ENCODE data around the gene PRKRA.

DNA sequence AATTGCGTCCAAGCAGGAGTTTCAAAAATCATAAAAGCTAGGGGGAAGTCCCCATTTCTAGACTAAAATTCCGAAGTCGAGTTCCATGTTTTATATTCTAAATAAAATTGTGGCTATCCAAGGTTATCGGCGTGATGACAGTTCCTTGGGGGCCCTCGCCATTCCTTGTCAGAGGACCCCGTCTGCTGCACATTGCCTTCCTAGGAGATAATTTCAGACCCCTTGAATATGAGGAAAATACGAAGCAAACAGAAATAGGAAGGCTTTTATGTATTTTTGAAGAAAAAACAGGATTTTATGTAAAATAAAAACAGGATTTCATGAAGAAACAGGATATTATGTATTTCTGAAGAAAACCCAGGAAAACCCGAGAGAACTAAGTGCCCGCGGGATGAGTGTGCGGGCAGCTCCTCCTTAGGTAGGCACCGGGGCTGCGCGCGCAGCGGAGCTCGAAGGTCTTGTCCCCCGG lies 28.8 kb upstream of the PRKRA start:
- TF ChIP-seq, protein P1, sequence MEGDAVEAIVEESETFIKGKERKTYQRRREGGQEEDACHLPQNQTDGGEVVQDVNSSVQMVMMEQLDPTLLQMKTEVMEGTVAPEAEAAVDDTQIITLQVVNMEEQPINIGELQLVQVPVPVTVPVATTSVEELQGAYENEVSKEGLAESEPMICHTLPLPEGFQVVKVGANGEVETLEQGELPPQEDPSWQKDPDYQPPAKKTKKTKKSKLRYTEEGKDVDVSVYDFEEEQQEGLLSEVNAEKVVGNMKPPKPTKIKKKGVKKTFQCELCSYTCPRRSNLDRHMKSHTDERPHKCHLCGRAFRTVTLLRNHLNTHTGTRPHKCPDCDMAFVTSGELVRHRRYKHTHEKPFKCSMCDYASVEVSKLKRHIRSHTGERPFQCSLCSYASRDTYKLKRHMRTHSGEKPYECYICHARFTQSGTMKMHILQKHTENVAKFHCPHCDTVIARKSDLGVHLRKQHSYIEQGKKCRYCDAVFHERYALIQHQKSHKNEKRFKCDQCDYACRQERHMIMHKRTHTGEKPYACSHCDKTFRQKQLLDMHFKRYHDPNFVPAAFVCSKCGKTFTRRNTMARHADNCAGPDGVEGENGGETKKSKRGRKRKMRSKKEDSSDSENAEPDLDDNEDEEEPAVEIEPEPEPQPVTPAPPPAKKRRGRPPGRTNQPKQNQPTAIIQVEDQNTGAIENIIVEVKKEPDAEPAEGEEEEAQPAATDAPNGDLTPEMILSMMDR (IDR thresholded peaks at IDR 0.05) = no peak
- no peak for TF ChIP-seq POLR2A (IDR thresholded peaks at IDR 0.05)

Measured in body of pancreas (tissue), 4 donors.